Dermis microvascular lymphatic vessel endothelial cell (primary cell): ENCODE measurements around the gene MAML3. TPM values are rescaled to one million over a fixed set of nuclear protein-coding genes. Genes with fewer than 3 reads are reported as not detected.
"Not testable (repeated sequence)": the region's sequence is repeated elsewhere in the genome, so short reads cannot be mapped to it uniquely, and the experiment has no call there.

Experiments used
- DNase-seq, 2 donors: peaks; one replicate each; pipeline versions ENCODE4 v3.0.0 to v3.0.0-alpha.2; 2010; ENCODE audit warnings: low read depth in 2 of 2
- total RNA-seq: library from RNA; depleted of rRNA; stranded (reverse); fragments of >200 nt; gene quantifications from 2 replicates; pipeline ENCODE4 v1.2.1, GENCODE V29; 2014

Gene MAML3
- total RNA-seq, 1 donor from 2014 or later, result 4.4 TPM

DNA sequence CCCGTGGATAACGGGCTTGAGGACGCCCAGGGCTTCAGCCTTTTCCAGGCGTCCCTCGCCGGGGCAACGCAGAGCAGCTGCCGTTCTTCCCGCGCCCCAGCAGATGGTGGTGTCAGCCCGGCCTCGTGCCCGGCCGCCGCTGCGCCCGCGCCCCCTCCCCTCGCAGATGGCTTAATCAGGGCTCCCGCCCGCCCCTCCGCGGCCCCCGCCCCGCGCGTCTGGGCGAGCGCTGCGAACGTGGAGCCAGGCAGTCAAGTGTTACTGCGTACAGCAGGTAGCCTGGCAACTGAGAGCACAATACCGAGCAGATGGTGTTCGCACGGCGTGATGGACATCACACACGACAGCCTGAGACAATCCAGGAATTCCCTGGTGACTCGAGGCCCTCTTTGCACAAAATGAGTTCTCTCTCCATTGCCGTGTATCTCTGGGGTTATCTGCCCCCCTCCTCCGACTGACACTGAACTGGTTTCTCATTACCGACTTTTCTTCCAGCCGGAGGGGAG is 419.1 kb downstream of the MAML3 start:
- peak; percentile 76 to 95 for DNase-seq

DNA sequence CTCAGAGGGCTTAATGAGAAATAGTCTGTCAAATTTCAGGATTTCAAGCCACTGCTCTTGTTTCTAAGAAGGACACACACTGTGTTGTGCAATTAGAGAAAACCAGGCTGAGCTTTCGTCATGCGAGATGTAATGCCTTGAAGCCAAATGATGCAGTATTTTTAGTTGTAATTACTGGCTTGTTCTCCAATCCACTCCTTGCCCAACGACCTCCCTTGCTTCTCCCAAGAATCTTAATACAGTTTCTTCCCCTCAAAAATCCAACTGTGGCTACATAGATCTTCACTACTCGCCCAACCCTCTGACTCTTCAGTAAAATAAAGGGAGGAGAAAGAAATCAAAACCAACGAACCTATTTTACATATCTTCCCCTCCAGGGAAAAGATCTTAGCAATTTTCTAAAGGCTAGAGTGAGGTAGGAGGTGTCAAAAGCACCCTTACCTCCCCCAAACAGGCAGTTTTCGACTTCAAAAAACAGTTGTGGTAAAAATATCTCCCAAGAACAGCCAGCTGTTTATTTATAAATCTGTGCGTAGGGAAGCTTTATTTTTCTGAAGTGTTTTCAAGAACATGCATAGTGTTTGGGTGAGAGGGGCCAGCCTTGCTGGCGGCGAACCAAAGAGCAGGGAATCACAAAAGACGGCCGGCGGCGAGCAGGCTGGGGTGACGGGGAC is 419.6 kb downstream of the MAML3 start:
- DNase-seq, result no peak

DNA sequence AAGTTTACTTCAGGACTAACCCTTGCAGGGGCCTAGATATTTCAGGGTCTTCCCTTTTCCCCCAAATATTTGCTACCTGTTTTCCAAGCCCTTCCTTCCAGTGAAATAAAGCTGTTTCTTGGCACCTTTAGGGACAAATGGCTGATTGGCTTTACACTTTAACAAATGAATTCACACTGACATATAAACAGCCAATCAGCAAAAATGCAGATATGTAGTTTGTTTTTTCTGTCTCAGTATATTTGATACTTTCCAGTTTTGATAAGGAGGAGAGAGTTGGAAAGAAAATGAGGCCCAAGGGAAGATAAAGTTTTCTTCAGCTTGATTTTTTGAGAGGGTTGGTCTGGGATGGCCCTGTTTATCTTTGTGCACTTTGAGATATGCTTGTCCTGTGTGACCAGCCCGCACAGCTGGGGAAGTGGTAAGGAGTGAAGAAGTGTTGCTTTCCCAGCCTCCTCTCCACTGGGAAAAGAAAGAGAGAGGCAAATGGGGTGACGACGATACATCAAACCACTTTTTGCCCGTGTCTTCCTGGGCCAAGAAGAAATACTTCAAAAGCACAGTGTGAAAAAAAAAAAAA is 420.9 kb downstream of the MAML3 start:
- DNase-seq, result no peak

DNA sequence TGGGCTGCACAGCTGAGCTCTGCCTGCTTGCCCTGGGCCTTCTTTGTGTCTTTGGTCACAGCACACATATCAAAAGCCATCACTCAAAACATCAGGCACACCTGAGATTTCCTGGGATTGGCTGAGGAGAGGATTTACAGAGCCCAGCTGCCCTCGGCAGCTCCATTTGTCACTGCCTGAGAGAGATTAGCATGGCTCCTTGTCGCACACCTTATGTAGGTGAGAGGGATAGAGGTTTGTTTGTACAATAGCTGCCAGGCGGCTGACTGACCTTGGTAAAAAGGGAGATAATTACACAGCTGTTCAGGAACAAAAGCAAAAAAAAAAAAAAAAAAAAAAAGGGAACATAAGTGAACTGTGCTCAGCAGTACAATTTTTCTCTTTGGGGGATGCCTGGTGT is 425.1 kb downstream of the MAML3 start:
- DNase-seq, result no peak

DNA sequence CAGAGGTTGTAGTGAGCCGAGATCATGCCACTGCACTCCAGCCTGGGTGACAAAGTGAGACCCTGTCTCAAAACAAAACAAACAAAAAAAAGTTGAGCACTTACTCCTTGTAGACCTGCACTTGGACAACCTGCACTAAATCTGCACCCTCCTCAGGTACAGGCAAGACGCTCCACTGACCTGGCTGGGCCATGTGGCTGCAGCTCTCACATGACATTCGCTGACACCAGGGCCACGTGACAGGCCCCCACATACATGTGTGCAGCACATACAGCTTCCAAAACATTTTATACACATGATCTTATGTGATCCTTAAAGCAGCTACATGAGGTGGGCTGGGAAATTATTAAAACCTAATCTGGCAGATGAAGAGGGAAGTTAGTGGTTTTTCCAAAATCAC is 425.8 kb downstream of the MAML3 start:
- no peak for DNase-seq

DNA sequence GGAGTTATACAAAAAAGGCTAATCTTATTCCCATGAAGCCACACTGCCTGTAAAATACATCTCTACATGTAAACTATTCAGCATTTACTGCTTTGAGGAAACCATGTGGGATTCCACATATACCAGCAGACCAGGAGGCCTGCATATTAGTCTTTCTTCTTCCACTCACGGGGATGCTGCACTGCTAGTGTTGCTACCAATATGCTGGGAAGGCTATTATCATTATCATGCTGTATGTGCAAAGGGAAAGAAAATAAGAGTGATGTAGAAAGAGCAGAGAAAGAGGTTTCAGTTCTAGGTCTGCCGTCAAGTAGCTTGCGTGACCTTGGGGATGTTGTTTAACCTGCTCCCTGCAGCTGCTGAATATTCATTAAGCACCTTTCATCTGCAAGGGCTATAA is 427.4 kb downstream of the MAML3 start:
- DNase-seq, result no peak

DNA sequence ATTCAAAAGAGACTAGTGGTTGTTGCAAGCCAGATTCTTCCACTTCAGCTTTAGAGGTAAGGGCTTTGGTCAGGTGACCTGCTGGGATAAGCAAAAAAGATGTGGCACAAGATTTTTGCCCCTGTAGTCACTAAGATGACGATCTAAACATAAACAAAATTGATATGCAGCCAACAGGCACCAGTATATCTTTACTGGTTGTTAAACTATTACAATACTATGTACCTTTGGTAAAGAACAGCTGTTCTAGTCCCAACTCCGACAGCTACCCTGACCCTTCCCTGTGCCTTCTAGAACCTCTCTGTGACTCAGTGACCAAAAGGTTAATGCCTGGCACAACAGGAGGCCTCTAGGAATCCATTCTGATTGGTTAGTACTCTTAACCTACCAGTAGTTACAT is 428.7 kb downstream of the MAML3 start:
- DNase-seq, result no peak

DNA sequence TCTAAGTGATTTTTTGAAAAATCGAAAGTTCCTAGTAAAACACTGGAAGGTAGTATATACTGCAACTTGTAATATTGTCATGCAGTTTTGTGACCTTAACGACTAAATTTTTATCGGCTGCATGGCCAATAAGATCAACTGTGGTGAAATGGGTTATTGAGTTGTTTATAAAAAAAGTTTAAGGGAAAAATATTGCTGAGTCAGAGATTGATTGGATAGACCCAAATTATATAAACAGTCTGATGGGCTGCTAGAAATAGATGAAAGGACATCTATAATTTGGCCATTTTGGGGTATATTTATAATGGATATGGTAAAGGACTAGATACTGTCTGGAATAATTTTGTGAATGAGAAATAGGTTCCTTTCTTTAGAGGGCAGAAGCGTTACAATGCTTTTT is 432.2 kb downstream of the MAML3 start:
- DNase-seq, result no peak

DNA sequence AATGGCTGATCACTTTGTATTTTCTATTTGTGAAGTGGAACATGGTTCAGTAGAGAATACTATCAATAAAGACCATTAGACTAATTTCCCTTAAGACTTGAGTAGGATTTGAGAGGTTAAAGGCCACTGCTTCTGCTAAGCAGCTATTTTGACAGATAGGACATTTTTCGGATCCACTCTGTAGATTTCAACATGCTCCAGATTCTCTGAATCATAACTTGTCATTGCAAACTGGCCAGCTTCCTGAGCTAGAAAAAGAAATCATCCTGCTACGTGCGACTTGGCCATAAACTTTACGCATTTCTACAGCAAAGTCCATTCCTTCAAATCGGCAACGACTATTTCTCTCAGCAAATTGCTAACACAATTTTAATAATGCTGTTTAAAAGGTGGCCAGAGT is 433.2 kb downstream of the MAML3 start:
- DNase-seq, result no peak

DNA sequence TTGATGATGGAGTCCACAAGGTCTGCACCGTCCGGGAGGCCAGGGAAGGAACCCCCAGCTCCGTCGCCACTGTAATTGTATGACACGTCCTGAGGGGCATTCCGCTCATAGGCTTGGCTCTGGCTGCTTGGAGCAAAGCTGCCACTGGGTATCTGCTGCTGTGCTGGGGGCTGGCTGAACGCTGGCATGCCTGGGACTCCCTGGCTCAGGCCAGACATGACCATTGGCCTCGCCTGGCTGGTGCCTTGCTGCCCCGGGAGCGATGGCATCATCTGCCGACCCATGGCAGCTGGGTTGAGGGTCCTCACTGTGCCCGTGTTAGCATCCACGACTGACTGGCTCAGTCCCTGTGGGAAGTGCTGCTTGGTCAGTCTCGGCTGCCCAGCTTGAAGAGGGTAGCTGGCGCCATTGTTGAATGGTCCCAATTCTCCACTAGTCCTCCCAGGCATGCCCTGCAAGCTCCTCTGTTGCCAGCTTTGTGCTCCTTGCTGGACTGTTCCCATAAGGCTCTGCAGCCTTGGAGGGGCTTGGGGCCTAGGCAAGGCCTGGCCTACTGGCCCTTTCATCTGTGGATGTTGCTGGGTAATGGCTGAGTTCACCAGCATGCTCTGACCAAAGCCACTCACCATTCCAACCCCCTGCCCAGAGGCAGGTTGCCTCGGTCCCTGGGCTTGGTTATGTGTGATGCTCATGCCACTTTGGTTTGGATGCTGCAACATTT is 434.4 kb downstream of the MAML3 start:
- DNase-seq, result no peak

DNA sequence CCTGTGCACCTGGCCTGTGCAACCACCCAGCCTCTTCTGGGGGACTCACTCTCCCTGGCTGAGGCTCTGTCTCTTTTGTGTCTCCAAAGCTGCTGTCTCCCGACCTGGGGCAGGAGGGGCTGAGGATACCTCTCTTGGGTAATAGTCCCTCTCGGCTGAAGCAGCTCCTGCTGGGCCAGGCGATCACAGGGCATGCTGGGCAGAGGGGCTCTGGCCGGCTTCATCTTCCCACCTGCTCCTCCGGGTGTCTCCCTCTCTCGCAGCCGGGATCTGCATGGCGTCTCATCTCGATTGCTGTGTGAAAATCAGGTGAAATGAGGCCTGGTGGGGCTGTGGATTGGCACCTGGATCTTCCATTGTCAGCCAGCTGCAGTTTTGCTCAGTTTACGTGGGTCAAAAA is 435.2 kb downstream of the MAML3 start:
- DNase-seq, result no peak

DNA sequence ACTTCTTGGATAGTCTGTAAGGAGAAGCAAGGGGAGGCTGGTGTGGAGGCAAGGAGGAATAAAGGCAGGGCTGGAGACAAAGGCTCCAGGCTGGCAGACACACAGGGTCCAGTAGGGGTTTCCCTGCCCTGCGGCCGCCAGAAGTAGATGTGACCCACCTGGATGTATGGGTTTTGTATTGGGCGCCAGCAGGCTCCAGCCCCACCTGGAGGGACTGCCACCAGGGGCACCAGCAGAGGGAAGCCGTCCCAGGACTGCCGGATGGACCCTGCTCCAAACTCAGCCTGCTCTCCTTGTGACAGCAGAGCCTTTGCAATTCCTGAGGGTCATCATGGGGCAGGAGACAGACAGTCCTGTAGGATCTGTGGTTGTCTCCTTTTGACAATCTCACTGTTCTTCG is 435.6 kb downstream of the MAML3 start:
- no peak for DNase-seq

DNA sequence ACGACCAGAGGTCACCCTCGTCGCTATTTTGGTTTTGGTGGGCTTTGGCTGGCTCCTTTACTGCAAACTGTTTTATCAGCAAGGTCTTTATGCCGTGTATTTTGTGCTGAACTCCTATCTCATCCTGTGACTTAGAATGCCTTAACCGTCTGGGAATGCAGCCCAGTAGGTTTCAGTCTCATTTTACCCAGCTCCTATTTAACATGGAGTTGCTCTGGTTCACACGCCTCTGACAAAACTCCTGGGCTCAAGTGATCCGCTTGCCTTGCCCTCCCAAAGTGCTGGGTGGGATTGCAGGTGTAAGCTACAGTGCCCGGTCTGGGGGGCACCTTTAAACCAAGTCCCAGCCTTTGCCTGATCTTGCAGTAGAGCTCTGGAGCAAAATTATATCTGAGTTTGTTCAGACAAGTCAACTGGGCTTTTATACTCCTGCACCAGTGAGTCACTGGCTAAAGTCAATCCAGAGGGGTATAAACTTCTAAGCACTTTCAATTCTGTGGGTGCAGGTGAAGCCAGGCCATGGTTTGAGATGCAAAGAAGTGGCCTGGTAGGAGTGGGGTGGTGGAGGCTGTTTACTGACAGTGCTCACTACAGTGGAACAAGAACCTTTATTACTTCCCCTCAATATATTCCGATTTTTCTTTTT is 438.1 kb downstream of the MAML3 start:
- no peak for DNase-seq

DNA sequence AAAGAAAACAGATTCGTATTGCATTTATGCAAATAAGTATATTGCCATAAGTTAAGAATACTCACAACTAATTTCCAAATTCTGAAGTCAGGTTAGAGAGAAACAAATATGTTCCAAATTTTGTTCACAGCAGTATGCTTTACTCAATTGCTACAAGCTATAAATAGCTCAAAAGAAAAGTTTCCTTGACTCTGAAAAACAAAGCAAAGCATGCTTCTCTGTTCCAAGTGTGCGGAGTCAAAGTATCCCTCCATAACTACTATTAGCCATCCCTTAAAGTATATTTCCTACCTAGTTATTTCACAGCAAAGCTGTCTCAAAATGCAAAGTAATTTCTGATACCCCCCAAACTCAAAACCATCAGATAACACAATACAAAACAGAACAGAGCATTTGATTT is 441.1 kb downstream of the MAML3 start:
- DNase-seq, result no peak

DNA sequence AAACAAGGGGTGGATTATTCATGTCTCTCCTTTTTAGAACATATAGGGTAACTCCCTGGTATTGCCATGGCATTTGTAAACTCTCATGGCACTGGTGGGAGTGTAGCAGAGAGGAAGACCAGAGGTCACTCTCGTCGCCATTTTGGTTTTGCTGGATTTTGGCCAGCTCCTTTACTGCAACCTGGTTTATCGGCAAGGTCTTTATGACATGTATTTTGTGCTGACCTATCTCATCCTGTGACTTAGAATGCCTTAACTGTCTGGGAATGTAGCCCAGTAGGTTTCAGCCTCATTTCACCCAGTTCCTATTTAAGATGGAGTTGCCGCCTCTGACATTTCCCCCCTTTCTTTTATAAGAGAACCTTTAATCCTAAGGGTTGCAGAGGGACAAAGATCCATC is 442.5 kb downstream of the MAML3 start:
- DNase-seq, result peak in 1 of 2 donors; percentile 83

DNA sequence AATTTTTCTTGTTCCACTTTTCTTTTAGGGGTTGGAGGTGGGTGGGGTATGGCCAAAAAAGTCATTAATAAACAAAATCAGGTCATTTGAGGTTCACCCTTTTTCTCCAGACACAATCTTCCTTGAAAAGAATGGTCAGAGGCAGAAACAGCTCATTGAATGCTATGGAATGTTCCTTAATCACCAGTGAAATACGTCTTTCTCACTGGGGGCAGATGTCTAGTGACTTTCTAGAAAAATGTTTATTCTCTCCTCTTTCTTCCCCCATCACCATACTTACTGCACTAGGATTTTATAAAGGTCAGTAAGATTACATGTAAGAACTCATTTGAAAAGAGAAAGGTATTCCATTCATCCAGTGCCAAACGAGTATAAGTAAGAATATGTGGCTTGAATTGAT is 443.9 kb downstream of the MAML3 start:
- no peak for DNase-seq

DNA sequence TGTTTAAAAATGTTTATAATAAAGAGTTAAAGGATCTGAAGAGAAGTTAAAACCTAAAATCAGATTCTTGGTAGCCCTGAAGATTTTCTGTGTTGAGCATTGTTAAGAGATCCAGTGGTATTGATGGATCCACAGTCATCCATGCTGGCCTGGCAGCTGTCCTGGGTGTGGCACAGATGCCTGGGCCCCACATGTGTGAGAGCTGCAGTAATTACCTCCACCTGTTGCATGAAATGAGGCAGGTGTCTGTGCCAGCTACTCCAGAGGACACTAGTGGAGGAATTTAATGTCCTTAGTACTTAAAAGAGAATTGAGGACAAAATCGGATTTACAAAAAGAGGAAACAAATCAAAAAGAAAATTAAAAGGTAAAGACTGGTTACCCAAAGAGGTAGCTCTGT is 444.3 kb downstream of the MAML3 start:
- DNase-seq, result no peak

DNA sequence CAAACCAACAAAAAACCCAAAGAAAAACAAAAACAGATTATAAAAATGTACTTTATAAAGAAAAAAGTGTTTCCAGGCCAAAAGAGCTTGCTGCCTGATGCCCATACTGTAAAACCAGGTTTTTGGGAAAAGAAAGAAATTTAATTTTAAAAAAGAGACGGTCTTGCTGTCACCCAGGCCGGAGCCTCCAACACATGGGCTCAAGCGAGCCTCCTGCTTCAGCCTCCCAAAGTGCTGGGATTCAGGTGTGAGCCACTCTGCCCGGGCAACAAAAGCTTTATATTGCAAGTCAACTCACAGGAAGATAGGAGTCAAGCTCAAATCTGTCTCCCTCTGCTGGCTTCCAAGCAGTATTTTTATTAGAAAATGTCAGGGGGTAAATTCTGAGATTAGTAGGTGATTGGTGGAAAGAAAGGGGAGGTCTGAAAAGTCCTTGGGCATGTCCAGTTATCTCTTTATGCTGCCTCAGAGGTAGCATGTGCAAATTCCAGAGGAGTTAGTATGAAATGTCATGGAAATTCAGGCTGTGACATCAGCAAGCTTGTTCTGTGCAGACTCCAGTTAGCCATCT is 449.0 kb downstream of the MAML3 start:
- peak; percentile 16 to 38 for DNase-seq

DNA sequence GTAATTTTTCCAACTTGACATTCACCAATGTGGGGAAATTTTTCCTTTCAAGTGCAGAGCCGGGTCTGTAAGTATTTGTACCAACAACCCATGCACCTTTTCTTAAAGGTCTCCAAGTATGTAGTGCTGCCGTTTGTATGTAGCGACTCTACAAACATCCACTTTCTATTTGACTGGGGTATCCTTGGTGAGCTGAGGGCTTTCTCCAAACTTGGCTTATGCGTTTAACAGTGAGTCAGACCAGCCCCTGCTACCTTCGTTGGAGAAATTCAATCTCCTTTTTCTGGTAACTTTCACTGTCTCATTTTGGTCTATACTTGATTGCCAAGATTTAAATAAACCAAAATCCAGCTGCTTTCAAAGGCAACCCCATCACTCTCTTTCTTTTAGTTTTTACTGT is 453.4 kb downstream of the MAML3 start:
- DNase-seq, result no peak

DNA sequence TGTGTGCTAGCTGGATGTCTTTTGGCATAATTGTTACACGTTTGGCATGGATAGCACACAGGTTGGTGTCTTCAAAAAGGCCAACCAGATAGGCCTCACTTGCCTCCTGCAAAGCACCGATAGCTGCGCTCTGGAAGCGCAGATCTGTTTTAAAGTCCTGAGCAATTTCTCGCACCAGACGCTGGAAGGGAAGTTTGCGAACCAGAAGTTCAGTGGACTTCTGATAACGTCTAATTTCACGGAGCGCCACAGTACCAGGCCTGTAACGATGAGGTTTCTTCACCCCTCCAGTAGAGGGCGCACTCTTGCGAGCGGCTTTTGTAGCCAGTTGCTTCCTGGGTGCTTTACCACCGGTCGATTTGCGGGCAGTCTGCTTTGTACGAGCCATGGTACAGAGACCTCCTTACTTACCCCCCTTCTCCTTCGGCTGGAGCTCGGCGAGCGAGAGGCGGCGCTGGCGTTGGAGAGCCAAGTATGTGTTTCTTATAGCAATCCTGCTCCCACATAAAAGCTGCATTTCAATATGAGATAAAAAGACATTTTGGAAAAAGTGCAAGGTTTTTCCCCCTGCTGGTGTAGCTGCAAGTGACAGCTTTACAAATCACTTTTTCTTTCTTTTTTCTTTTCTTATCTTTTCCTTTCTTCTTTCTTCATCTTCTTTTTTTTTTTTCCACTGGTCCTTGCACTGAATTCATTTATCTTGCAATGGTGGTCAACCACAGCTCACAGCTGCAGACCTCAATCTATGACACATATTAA is 455.6 kb downstream of the MAML3 start:
- DNase-seq, result not testable (repeated sequence)

DNA sequence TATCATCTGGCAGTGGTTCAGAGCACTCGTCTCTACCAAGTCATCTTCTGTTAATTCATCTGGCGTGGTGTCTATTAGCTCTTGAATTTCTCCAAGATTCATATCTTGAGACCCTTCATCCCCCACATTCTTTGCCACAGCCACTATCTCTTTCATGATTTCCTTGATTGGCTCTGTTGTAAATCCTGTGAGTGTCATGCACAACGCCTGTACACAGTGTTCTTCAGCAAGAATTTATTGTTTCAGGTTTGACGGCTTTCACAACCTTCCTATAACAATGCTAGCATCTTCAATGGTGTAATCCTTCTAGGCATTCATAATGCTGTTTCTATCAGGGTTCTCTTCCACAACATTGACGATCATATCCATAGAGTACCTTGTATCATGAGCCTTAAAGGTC is 457.5 kb downstream of the MAML3 start:
- no peak for DNase-seq
